Transverse colon (tissue), 4 donors: ENCODE data around the gene SSC5D. TPM values are rescaled to one million over a fixed set of nuclear protein-coding genes. Genes with fewer than 3 reads are reported as not detected.

Source experiments
- DNase-seq: peaks from one replicate; pipeline ENCODE4 v3.0.0-alpha.2; 2019
- H3K27ac ChIP-seq, 4 donors: fragments of 200-600 bp; sonication (generic); 2 replicates each; pipeline ENCODE4 v1.5.1; 2016 to 2018; ENCODE audit warnings: inconsistent platforms in 4 of 4
- H3K27me3 ChIP-seq: fragments of 200-600 bp; sonication (generic); 2 replicates; pipeline ENCODE4 v1.5.1; 2017; ENCODE audit warnings: inconsistent platforms
- H3K36me3 ChIP-seq, 4 donors: fragments of 200-600 bp; sonication (generic); 2 replicates each; pipeline ENCODE4 v1.5.1; 2017 to 2019; ENCODE audit warnings: inconsistent platforms in 4 of 4
- H3K4me1 ChIP-seq, 4 donors: fragments of 200-600 bp; sonication (generic); 2 replicates each; pipeline ENCODE4 v1.5.1; 2017 to 2020; ENCODE audit warnings: inconsistent platforms in 4 of 4
- H3K4me3 ChIP-seq, 4 donors: fragments of 200-600 bp; sonication (generic); 1 replicate in 1 of 4; 2 replicates in 3 of 4; pipeline versions ENCODE4 v1.5.1 to v1.6.1; 2017 to 2019; ENCODE audit warnings: inconsistent platforms in 4 of 4
- H3K9me3 ChIP-seq, 2 donors: fragments of 200-600 bp; sonication (generic); 2 replicates each; pipeline ENCODE4 v1.5.1; 2017 to 2019; ENCODE audit warnings: inconsistent platforms in 2 of 2
- CTCF ChIP-seq, 5 experiments: fragments of 200-600 bp in 3 of 5; fragments of 450-650 bp in 2 of 5; sonication (generic) in 3 of 5; IDR thresholded peaks; 1 replicate in 2 of 5; 2 replicates in 3 of 5; pipeline ENCODE4 v1.5.1; 2016 to 2017; ENCODE audit warnings: antibody characterized with exemption in 5 of 5, inconsistent platforms in 3 of 5, mild to moderate bottlenecking in 2 of 5, moderate library complexity in 1 of 5
- EP300 ChIP-seq: sonication (generic); formaldehyde crosslinking; IDR thresholded peaks from one replicate; pipeline ENCODE4 v1.6.1; 2017; ENCODE audit warnings: antibody characterized with exemption, low read depth
- POLR2A ChIP-seq: fragments of 450-650 bp; IDR thresholded peaks from one replicate; pipeline ENCODE4 v1.6.1; 2016; ENCODE audit warnings: antibody characterized with exemption, mild to moderate bottlenecking, moderate library complexity
- POLR2AphosphoS5 ChIP-seq, 3 donors: sonication (generic); formaldehyde crosslinking; IDR thresholded peaks; one replicate each; pipeline ENCODE4 v1.6.1; 2016; ENCODE audit warnings: antibody characterized with exemption in 3 of 3
- WGBS, 2 donors: methylation state at CpG; one replicate each; pipeline ENCODE4 v1.1.5; 2018; ENCODE audit warnings: low coverage in 1 of 2; 5-methylcytosine and 5-hydroxymethylcytosine counted together
- in situ Hi-C, 4 donors: fragments of 200-750 bp; cut with MboI; loops; one replicate each; pipeline versions ENCODE4 v1.15.0 to v1.15.1; 2017; ENCODE audit warnings: low sequenced_read_pairs in 3 of 4, low pct_ligation_motif_present in 1 of 4, low pct_unique_long_range_greater_than_20kb in 1 of 4
- intact Hi-C: fragments of 100-400 bp; cut with DNase I; formaldehyde crosslinking; loops from one replicate; pipeline ENCODE4 v1.15.1; 2023; ENCODE audit warnings: low total_unique reads
- total RNA-seq, 4 donors: library from RNA; depleted of rRNA; stranded (reverse); fragments of >200 nt; gene quantifications; one replicate each; pipeline ENCODE4 v1.1.0, GENCODE V29; 2016

The SSC5D gene
- total RNA-seq, 4 donors from 2014 or later: 3.4 to 41.2 (median 11.1) TPM

- no peak for DNase-seq
- H3K36me3 ChIP-seq: no peaks in the 10 kb centered on the region
These were observed 14.8 kb upstream of the SSC5D start for GRCh38 chr19:55473225-55474012.

GRCh38 chr19:55474269-55475265 lies 13.7 kb upstream of the SSC5D start:
- H3K27me3 ChIP-seq: no peaks in the 10 kb centered on the region
- no peak for DNase-seq
- intact Hi-C loops: no loop called here
- no peak overlapping the region for H3K4me3 ChIP-seq
- no peaks in the 10 kb centered on the region for H3K36me3 ChIP-seq
- no peak for TF ChIP-seq POLR2A
- no peak for TF ChIP-seq CTCF (IDR thresholded peaks at IDR 0.05)
- TF ChIP-seq POLR2AphosphoS5 (IDR thresholded peaks at IDR 0.05): no peak
- no peak for TF ChIP-seq EP300
- no peak overlapping the region for H3K27ac ChIP-seq
- WGBS, 2 donors: 91% methylated on average over 19 of the region's 19 CpGs; no CpG with 5 or more reads in 1 of the 2 donors
- in situ Hi-C loops: no loop called here
- H3K4me1 ChIP-seq: peaks cover 4 to 19% (median 13%) of the 10 kb centered on the region in 4 donors
- H3K9me3 ChIP-seq: no peaks in the 10 kb centered on the region

More at GRCh38 chr19:55473225-55474012, 14.8 kb upstream of the SSC5D start:
- in situ Hi-C loops (no loop called here), intact Hi-C loops (no loop called here)
- Histone ChIP-seq H3K27ac (no peak overlapping the region), H3K9me3 (no peaks in the 10 kb centered on the region), H3K27me3 (no peaks in the 10 kb centered on the region), H3K4me1 (peaks cover 4 to 19% (median 13%) of the 10 kb centered on the region in 4 donors), H3K4me3 (no peak overlapping the region)
- WGBS, 2 donors: 56 to 75% methylated on average over 3 to 16 of the region's 16 CpGs
- TF ChIP-seq CTCF (IDR thresholded peaks at IDR 0.05): no peak
- TF ChIP-seq POLR2AphosphoS5 (IDR thresholded peaks at IDR 0.05): no peak
- no peak for TF ChIP-seq POLR2A
- no peak for TF ChIP-seq EP300

- H3K27ac ChIP-seq: peak within 1 kb of the TSS; percentile 88 to 97 (median 96)
- H3K4me3 ChIP-seq: peak within 1 kb of the TSS; percentile 53 to 80 (median 70)
- in situ Hi-C loops: no loop called here
- TF ChIP-seq EP300: no peak
- TF ChIP-seq POLR2AphosphoS5 (IDR thresholded peaks at IDR 0.05): peak; percentile 89 to 96 (median 92)
- peak; percentile 84 for TF ChIP-seq POLR2A
- no peaks in the 10 kb centered on the region for H3K36me3 ChIP-seq
- H3K4me1 ChIP-seq: peaks cover 4 to 19% (median 13%) of the 10 kb centered on the region in 4 donors
- H3K9me3 ChIP-seq: no peaks in the 10 kb centered on the region
- no peaks in the 10 kb centered on the region for H3K27me3 ChIP-seq
- WGBS, 2 donors: 1% methylated on average over 14 to 53 of the region's 61 CpGs
- intact Hi-C loops: no loop called here
- DNase-seq: peak; percentile 99
These were observed 12.0 kb upstream of the SSC5D start, which contains the start of gene ZNF628 for GRCh38 chr19:55476100-55476775. Gene ZNF628 (plus strand): TSS chr19:55476617. CDS start chr19:55479911, 3,294 bp downstream.

GRCh38 chr19:55477905-55478304 lies 10.3 kb upstream of the SSC5D start:
- DNase-seq: no peak

More at GRCh38 chr19:55477905-55478304, 10.3 kb upstream of the SSC5D start:
- no peak for TF ChIP-seq CTCF (IDR thresholded peaks at IDR 0.05)
- no peak for TF ChIP-seq EP300
- TF ChIP-seq POLR2AphosphoS5 (IDR thresholded peaks at IDR 0.05): no peak
- no peak for TF ChIP-seq POLR2A
- in situ Hi-C loops: no loop called here
- no peaks in the 10 kb centered on the region for H3K36me3 ChIP-seq
- 89% methylated on average over 13 of the region's 13 CpGs; no CpG with 5 or more reads in 1 of the 2 donors for whole genome bisulfite sequencing, 2 donors
- H3K27ac ChIP-seq: no peak overlapping the region
- no peaks in the 10 kb centered on the region for H3K27me3 ChIP-seq
- H3K4me1 ChIP-seq: peaks cover 4 to 19% (median 13%) of the 10 kb centered on the region in 4 donors
- H3K4me3 ChIP-seq: peak overlapping the region in 1 of 4 donors; percentile 80
- no peaks in the 10 kb centered on the region for H3K9me3 ChIP-seq
- intact Hi-C loops: no loop called here
